B cell (primary cell): ENCODE measurements around the gene ST6GALNAC1. TPM values are rescaled to one million over a fixed set of nuclear protein-coding genes. Genes with fewer than 3 reads are reported as not detected.

ENCODE experiments used
- ATAC-seq: fragments of 200-7000 bp; cut with Tn5 transposase; one replicate; pipeline ENCODE4 v1.10.0; 2021; ENCODE audit warnings: low read depth, mild to moderate bottlenecking, moderate number of reproducible peaks, moderate library complexity
- CTCF ChIA-PET: fragments of 350-600 bp; sonication (Branson Sonifier 250); formaldehyde crosslinking; loops from one replicate; lab custom pipeline; 2021; ENCODE audit warnings: antibody characterized with exemption, inconsistent platforms; lab: Charles Lee
- POLR2A ChIA-PET: fragments of 350-600 bp; sonication (Branson Sonifier 250); formaldehyde crosslinking; loops from one replicate; lab custom pipeline; 2021; ENCODE audit warnings: antibody characterized with exemption; lab: Charles Lee
- DNase-seq: peaks from one replicate; pipeline ENCODE4 v3.0.0; 2013
- H2AFZ ChIP-seq: 2 replicates; pipeline ENCODE4 v1.6.1; 2012; ENCODE audit warnings: mild to moderate bottlenecking, low read depth, low read length; ENCODE audit not compliant: insufficient read depth, poor library complexity, severe bottlenecking
- H3K27ac ChIP-seq, 2 donors: 1 replicate in 1 of 2; 2 replicates in 1 of 2; pipeline ENCODE4 v1.5.1; 2012 to 2013; ENCODE audit warnings: low read length in 2 of 2, mild to moderate bottlenecking in 2 of 2, moderate library complexity in 1 of 2
- H3K27me3 ChIP-seq, 4 experiments: fragments of 200-600 bp in 1 of 4; sonication (generic) in 1 of 4; replicated peaks in 1 of 4; 1 replicate in 2 of 4; 2 replicates in 2 of 4; pipeline versions ENCODE4 v1.6.1 to v1.7.0; 2013 to 2016; ENCODE audit warnings: low read length in 3 of 4, mild to moderate bottlenecking in 2 of 4, mixed read lengths in 1 of 4, moderate library complexity in 1 of 4; ENCODE audit not compliant: insufficient read depth in 4 of 4, control insufficient read depth in 3 of 4; ENCODE audit errors: control extremely low read depth in 1 of 4
- H3K36me3 ChIP-seq, 2 experiments: replicated peaks in 1 of 2; 1 replicate in 1 of 2; 2 replicates in 1 of 2; pipeline versions ENCODE4 v1.6.1 to v1.7.1; 2013; ENCODE audit warnings: low read length in 1 of 2; ENCODE audit not compliant: insufficient read depth in 2 of 2, control insufficient read depth in 1 of 2; ENCODE audit errors: control extremely low read depth in 1 of 2, extremely low read depth in 1 of 2
- H3K4me1 ChIP-seq, 2 donors: fragments of 200-600 bp in 1 of 2; sonication (generic) in 1 of 2; 1 replicate in 1 of 2; 2 replicates in 1 of 2; pipeline versions ENCODE4 v1.5.1 to v1.6.1; 2013 to 2017; ENCODE audit warnings: low read length in 2 of 2; ENCODE audit not compliant: control insufficient read depth in 2 of 2, insufficient read depth in 2 of 2
- H3K4me2 ChIP-seq: replicated peaks from 2 replicates; pipeline ENCODE3; 2012; ENCODE audit warnings: mild to moderate bottlenecking, low read depth, low read length; ENCODE audit not compliant: poor library complexity, severe bottlenecking
- H3K4me3 ChIP-seq, 5 experiments: fragments of 200-600 bp in 1 of 5; sonication (generic) in 1 of 5; 1 replicate in 3 of 5; 2 replicates in 2 of 5; pipeline versions ENCODE4 v1.5.1 to v1.7.0; 2011 to 2016; ENCODE audit warnings: low read length in 4 of 5, mild to moderate bottlenecking in 4 of 5, low read depth in 2 of 5, control low read depth in 1 of 5, moderate library complexity in 1 of 5; ENCODE audit not compliant: insufficient read depth in 1 of 5; ENCODE audit errors: control extremely low read depth in 1 of 5, extremely low read depth in 1 of 5
- H3K79me2 ChIP-seq: fragments of 200-600 bp; sonication (generic); one replicate; pipeline ENCODE4 v1.6.0; 2016; ENCODE audit warnings: low read length; ENCODE audit not compliant: control insufficient read depth, insufficient read depth
- H3K9ac ChIP-seq: fragments of 200-600 bp; sonication (generic); 2 replicates; pipeline ENCODE4 v1.6.1; 2017; ENCODE audit warnings: mild to moderate bottlenecking, low read length, moderate library complexity
- H3K9me3 ChIP-seq, 3 donors: one replicate each; pipeline versions ENCODE4 v1.6.1 to v1.7.1; 2013; ENCODE audit warnings: low read length in 2 of 3; ENCODE audit not compliant: control insufficient read depth in 2 of 3, insufficient read depth in 1 of 3; ENCODE audit errors: control extremely low read depth in 1 of 3
- H4K20me1 ChIP-seq: 2 replicates; pipeline ENCODE4 v1.6.0; 2012; ENCODE audit warnings: mild to moderate bottlenecking, low read length; ENCODE audit not compliant: insufficient read depth, control insufficient read depth, poor library complexity, severe bottlenecking
- H3K27ac Mint-ChIP-seq: one replicate; pipeline ENCODE4 v1.8.0; 2021; ENCODE audit warnings: mixed read lengths
- H3K27me3 Mint-ChIP-seq: one replicate; pipeline ENCODE4 v1.8.0; 2021; ENCODE audit warnings: mixed read lengths
- H3K4me1 Mint-ChIP-seq: one replicate; pipeline ENCODE4 v1.8.0; 2021; ENCODE audit warnings: mixed read lengths
- H3K4me3 Mint-ChIP-seq: one replicate; pipeline ENCODE4 v1.8.0; 2021; ENCODE audit warnings: mixed read lengths
- H3K9me3 Mint-ChIP-seq: one replicate; pipeline ENCODE4 v1.8.0; 2022; ENCODE audit warnings: mixed read lengths; ENCODE audit not compliant: insufficient read depth
- CTCF ChIP-seq: fragments of 200-600 bp; IDR thresholded peaks from one replicate; pipeline ENCODE4 v1.8.0; 2022; ENCODE audit warnings: antibody characterized with exemption, mild to moderate bottlenecking
- EZH2 ChIP-seq: IDR thresholded peaks from 2 replicates; pipeline ENCODE4 v1.6.1; 2012; ENCODE audit warnings: borderline replicate concordance, low read depth, mild to moderate bottlenecking, moderate library complexity, low read length; ENCODE audit not compliant: insufficient read depth, poor library complexity, severe bottlenecking
- WGBS: methylation state at CpG from one replicate; pipeline ENCODE4 v1.1.5; 2013; ENCODE audit warnings: missing lambda C conversion rate; ENCODE audit not compliant: insufficient coverage; 5-methylcytosine and 5-hydroxymethylcytosine counted together
- intact Hi-C: fragments of 100-400 bp; cut with micrococcal nuclease; formaldehyde crosslinking; loops from one replicate; pipeline ENCODE4 v1.10.0; 2022
- polyA plus RNA-seq: library from polyadenylated mRNA; depleted of rRNA; stranded (reverse); fragments of >200 nt; gene quantifications from 2 replicates; pipeline ENCODE4 v1.2.3, GENCODE V29; 2012
- total RNA-seq, 2 donors: library from RNA; stranded (reverse); fragments of 120-200 nt in 1 of 2; gene quantifications; 1 replicate in 1 of 2; 2 replicates in 1 of 2; pipeline versions ENCODE4 v1.2.3 to v1.2.4, GENCODE V29; 2013 to 2022

ST6GALNAC1 gene
- total and polyA plus RNA-seq, 2 donors (not counting 1 experiment from before 2014, with no cell fraction given) = not detected

- Histone ChIP-seq H4K20me1 (no peaks in the 10 kb centered on the region), H3K9me3 (no peaks in the 10 kb centered on the region), H3K9ac (no peak overlapping the region), H2AFZ (no peak overlapping the region), H3K4me2 (no peak overlapping the region), H3K4me1 (no peaks in the 10 kb centered on the region), H3K4me3 (no peak overlapping the region), H3K79me2 (no peaks in the 10 kb centered on the region), H3K36me3 (no peaks in the 10 kb centered on the region), H3K27ac (no peak overlapping the region), H3K27me3 (peaks cover 0 to 4% (median 2%) of the 10 kb centered on the region in 4 experiments)
- Mint-ChIP-seq H3K9me3 (no peaks in the 10 kb centered on the region), H3K4me1 (no peaks in the 10 kb centered on the region), H3K4me3 (no peak overlapping the region), H3K27ac (no peak overlapping the region), H3K27me3 (peaks cover 10% of the 10 kb centered on the region)
- no peak for DNase-seq
- WGBS = 40% methylated on average over 1 of the region's 2 CpGs
- ChIA-PET POLR2A (no interaction called here), CTCF (interaction anchor here (1.1 to 1.2 kb wide), 2 partner anchors 21 to 56 kb away, joined by 3 to 5 read pairs; no protein-coding TSS in a partner anchor)
- intact Hi-C loops = no loop called here
- no peak for ATAC-seq
- TF ChIP-seq EZH2 (no peak), CTCF (no peak)
Measured at GRCh38 chr17:76579281-76579680, 64.3 kb downstream of the ST6GALNAC1 start.

GRCh38 chr17:76578376-76578775 is 65.2 kb downstream of the ST6GALNAC1 start:
- H3K9me3 Mint-ChIP-seq = no peaks in the 10 kb centered on the region
- H3K4me3 Mint-ChIP-seq = no peak overlapping the region
- TF ChIP-seq CTCF = no peak
- Histone ChIP-seq H4K20me1 (no peaks in the 10 kb centered on the region), H3K79me2 (no peaks in the 10 kb centered on the region), H3K9me3 (no peaks in the 10 kb centered on the region), H3K27ac (no peak overlapping the region), H3K4me3 (no peak overlapping the region), H3K9ac (no peak overlapping the region), H3K27me3 (no peaks in the 10 kb centered on the region), H2AFZ (no peak overlapping the region), H3K4me2 (no peak overlapping the region), H3K36me3 (no peaks in the 10 kb centered on the region), H3K4me1 (no peaks in the 10 kb centered on the region)
- DNase-seq (no peak), ATAC-seq (no peak)
- peaks cover 6% of the 10 kb centered on the region for H3K27me3 Mint-ChIP-seq
- CTCF ChIA-PET = interaction anchor here (0.6 to 1.2 kb wide), 3 partner anchors 20 to 55 kb away, joined by 3 to 5 read pairs (median 4); no protein-coding TSS in a partner anchor
- WGBS = 100% methylated on average over 3 of the region's 5 CpGs
- no peaks in the 10 kb centered on the region for H3K4me1 Mint-ChIP-seq
- intact Hi-C loops = no loop called here
- POLR2A ChIA-PET = no interaction called here
- H3K27ac Mint-ChIP-seq = no peak overlapping the region
